Nephron (organoid): Measurements from ENCODE around the gene PTPRE.

Source experiments
- H3K27ac Mint-ChIP-seq, 3 experiments: 2 replicates each; pipeline ENCODE4 v1.8.0; 2020; ENCODE audit warnings: mixed read lengths in 3 of 3, mild to moderate bottlenecking in 2 of 3, moderate library complexity in 1 of 3
- H3K27me3 Mint-ChIP-seq: 2 replicates; pipeline ENCODE4 v1.8.0; 2021; ENCODE audit warnings: low read depth, mild to moderate bottlenecking, moderate library complexity, mixed read lengths
- H3K36me3 Mint-ChIP-seq: 2 replicates; pipeline ENCODE4 v1.8.0; 2020; ENCODE audit warnings: low read depth, mixed read lengths
- H3K4me1 Mint-ChIP-seq: 2 replicates; pipeline ENCODE4 v1.8.0; 2020; ENCODE audit warnings: mixed read lengths
- H3K4me3 Mint-ChIP-seq, 3 experiments: 2 replicates each; pipeline ENCODE4 v1.8.0; 2020; ENCODE audit warnings: mild to moderate bottlenecking in 3 of 3, mixed read lengths in 3 of 3, moderate library complexity in 2 of 3
- H3K9me3 Mint-ChIP-seq: 2 replicates; pipeline ENCODE4 v1.8.0; 2020; ENCODE audit warnings: mixed read lengths
- CTCF ChIP-seq, 3 experiments: fragments of 200-600 bp; sonication (generic); IDR thresholded peaks; one replicate each; pipeline ENCODE4 v1.5.0; 2021; ENCODE audit warnings: antibody characterized with exemption in 3 of 3; ENCODE audit not compliant: unreplicated experiment in 3 of 3

The PTPRE gene

DNA sequence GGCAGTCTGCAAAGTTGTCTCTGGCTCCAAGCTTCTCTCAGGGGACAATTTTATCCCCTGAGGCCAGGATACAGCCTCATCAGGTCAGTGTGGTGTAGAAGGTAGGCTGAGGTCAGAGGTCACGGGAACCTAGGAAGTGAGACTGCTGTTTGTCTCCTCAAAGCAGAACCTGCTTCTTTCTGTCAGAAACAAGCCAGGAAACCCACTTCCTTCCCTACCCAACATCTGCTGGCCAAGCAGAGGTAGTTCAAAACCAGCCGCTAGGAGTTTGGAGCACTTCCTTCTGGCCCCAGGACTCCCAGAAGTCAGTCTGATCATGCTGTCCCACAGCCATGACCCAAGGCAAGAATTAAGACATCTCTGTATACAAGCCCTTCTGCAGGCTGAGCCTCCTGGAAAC lies 26.3 kb upstream of the PTPRE start:
- Mint-ChIP-seq H3K4me3 (no peak overlapping the region), H3K9me3 (no peaks in the 10 kb centered on the region), H3K27me3 (peaks cover 8% of the 10 kb centered on the region), H3K27ac (no peak overlapping the region), H3K4me1 (no peaks in the 10 kb centered on the region), H3K36me3 (no peaks in the 10 kb centered on the region)
- TF ChIP-seq CTCF (IDR thresholded peaks at IDR 0.05; ENCODE audit: unreplicated experiment in 3 of 3): no peak

DNA sequence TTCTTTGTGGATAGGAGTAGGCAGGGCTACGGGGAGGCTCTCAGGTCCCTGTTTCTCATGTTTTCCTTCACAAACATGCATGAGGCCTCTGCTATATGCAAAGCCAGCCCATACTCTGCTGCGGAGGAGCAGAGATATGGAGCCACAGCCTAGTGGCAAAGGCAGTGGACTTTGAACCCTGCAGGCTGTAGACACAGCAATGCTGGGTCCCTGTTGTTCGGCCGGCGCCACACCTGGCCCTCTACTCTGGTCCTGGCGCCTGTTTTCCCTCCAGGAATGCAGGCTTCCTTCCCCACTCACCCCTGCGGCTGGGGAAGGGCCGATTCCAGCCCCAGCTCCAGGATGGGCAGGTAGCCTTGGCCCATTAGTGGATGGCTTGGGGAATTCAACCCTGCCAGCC lies 25.6 kb upstream of the PTPRE start:
- peaks cover 11% of the 10 kb centered on the region for H3K27me3 Mint-ChIP-seq
- no peak overlapping the region for H3K4me3 Mint-ChIP-seq
- H3K36me3 Mint-ChIP-seq: no peaks in the 10 kb centered on the region
- no peaks in the 10 kb centered on the region for H3K9me3 Mint-ChIP-seq
- no peak overlapping the region for H3K27ac Mint-ChIP-seq
- TF ChIP-seq CTCF (IDR thresholded peaks at IDR 0.05; ENCODE audit: unreplicated experiment in 3 of 3): no peak
- no peaks in the 10 kb centered on the region for H3K4me1 Mint-ChIP-seq

- H3K27ac Mint-ChIP-seq: no peak overlapping the region
- no peak for TF ChIP-seq CTCF (IDR thresholded peaks at IDR 0.05; ENCODE audit: unreplicated experiment in 3 of 3)
- no peak overlapping the region for H3K4me3 Mint-ChIP-seq
- H3K36me3 Mint-ChIP-seq: no peaks in the 10 kb centered on the region
- H3K27me3 Mint-ChIP-seq: peaks cover 19% of the 10 kb centered on the region
- no peaks in the 10 kb centered on the region for H3K9me3 Mint-ChIP-seq
- H3K4me1 Mint-ChIP-seq: peaks cover 3% of the 10 kb centered on the region
These were observed 24.5 kb upstream of the PTPRE start for GRCh38 chr10:127882391-127882790.

DNA sequence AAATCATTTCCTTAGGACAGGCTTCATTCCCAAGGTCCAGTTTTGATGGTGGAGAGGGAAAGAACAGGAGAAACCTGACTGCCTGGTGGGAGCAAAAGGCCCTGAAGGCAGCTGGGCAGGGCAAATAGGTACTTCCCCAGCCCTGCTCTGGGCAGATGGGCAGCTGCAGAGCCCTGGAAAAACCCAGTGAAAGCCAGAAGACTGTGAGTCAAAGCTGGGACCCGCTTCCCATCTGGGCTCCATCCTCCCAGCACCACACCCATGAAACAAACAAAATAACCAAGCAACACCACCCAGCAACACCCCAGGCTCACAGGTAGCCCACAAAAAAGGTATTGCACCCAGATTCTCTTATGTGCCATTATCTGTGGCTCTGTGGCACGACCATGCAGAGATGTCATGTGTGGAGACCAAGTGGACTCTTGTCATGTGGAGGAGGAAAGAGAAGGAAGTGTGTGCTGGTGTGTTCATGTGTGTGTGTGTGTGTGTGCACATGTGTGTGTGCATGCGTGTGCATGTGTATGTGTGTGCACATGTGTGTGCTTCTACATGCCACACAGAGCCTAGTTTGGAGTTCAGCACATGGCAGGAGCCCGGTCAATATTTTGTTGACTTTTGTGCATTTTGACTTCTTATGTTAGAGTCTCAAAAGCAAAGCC lies 24.0 kb upstream of the PTPRE start:
- H3K9me3 Mint-ChIP-seq: no peaks in the 10 kb centered on the region
- H3K4me3 Mint-ChIP-seq: no peak overlapping the region
- TF ChIP-seq CTCF (IDR thresholded peaks at IDR 0.05; ENCODE audit: unreplicated experiment in 3 of 3): no peak
- peaks cover 24% of the 10 kb centered on the region for H3K27me3 Mint-ChIP-seq
- H3K27ac Mint-ChIP-seq: no peak overlapping the region
- no peaks in the 10 kb centered on the region for H3K36me3 Mint-ChIP-seq
- peaks cover 8% of the 10 kb centered on the region for H3K4me1 Mint-ChIP-seq

GRCh38 chr10:127883516-127883915 lies 23.4 kb upstream of the PTPRE start:
- peaks cover 24% of the 10 kb centered on the region for H3K27me3 Mint-ChIP-seq
- peaks cover 8% of the 10 kb centered on the region for H3K4me1 Mint-ChIP-seq
- H3K4me3 Mint-ChIP-seq: no peak overlapping the region
- no peaks in the 10 kb centered on the region for H3K9me3 Mint-ChIP-seq
- no peaks in the 10 kb centered on the region for H3K36me3 Mint-ChIP-seq
- no peak for TF ChIP-seq CTCF (IDR thresholded peaks at IDR 0.05; ENCODE audit: unreplicated experiment in 3 of 3)
- H3K27ac Mint-ChIP-seq: no peak overlapping the region

DNA sequence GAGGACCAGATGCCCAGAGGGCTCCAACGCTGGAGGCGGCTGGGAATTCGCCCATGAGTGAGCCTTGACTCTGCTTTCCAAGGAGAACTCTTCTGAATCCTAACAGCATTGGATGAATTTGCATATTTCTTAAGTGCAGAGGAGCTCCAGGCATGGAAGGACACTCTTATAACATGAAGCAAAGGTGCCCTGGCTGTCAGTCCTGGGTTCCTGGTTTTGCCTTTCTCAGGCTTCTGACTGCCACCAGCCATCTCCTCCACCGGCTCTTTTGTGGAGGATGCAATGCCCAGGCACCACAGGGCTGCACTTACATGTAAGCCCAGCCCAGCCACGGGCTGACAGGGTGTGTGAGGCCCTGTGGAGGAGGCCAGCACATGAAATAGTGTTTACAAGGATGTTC lies 22.4 kb upstream of the PTPRE start:
- H3K9me3 Mint-ChIP-seq: no peaks in the 10 kb centered on the region
- TF ChIP-seq CTCF (IDR thresholded peaks at IDR 0.05; ENCODE audit: unreplicated experiment in 3 of 3): no peak
- peaks cover 24% of the 10 kb centered on the region for H3K27me3 Mint-ChIP-seq
- H3K36me3 Mint-ChIP-seq: no peaks in the 10 kb centered on the region
- no peak overlapping the region for H3K4me3 Mint-ChIP-seq
- H3K27ac Mint-ChIP-seq: no peak overlapping the region
- peaks cover 8% of the 10 kb centered on the region for H3K4me1 Mint-ChIP-seq
